Testis (tissue), 3 donors: ENCODE measurements around the gene PSMD6. TPM values are rescaled to one million over a fixed set of nuclear protein-coding genes. Genes with fewer than 3 reads are reported as not detected.

Experiments used
- DNase-seq: peaks from one replicate; pipeline ENCODE4 v3.0.0-alpha.2; 2019
- H3K27ac ChIP-seq, 2 donors: fragments of 200-600 bp; sonication (generic); one replicate each; pipeline ENCODE4 v1.5.1; 2019
- H3K27me3 ChIP-seq: fragments of 200-600 bp; sonication (generic); one replicate; pipeline ENCODE4 v1.5.1; 2019
- H3K36me3 ChIP-seq: fragments of 200-600 bp; sonication (generic); one replicate; pipeline ENCODE4 v1.5.1; 2017; ENCODE audit warnings: low read depth; ENCODE audit errors: missing control alignments
- H3K4me1 ChIP-seq: fragments of 200-600 bp; sonication (generic); one replicate; pipeline ENCODE4 v1.5.1; 2019
- H3K4me3 ChIP-seq, 2 donors: fragments of 200-600 bp; sonication (generic); one replicate each; pipeline ENCODE4 v1.5.1; 2017 to 2019
- H3K9me3 ChIP-seq: fragments of 200-600 bp; sonication (generic); one replicate; pipeline ENCODE4 v1.5.1; 2017
- POLR2A ChIP-seq: fragments of 450-650 bp; IDR thresholded peaks from one replicate; pipeline ENCODE4 v1.6.1; 2017; ENCODE audit warnings: antibody characterized with exemption, mild to moderate bottlenecking, moderate library complexity
- WGBS, 2 donors: methylation state at CpG; one replicate each; pipeline ENCODE4 v1.1.5; 2018; 5-methylcytosine and 5-hydroxymethylcytosine counted together
- intact Hi-C: fragments of 100-400 bp; cut with DNase I; formaldehyde crosslinking; loops from one replicate; pipeline ENCODE4 v1.15.1; 2023; ENCODE audit warnings: low total_unique reads
- polyA plus RNA-seq: library from polyadenylated mRNA; stranded (reverse); fragments of 350-450 nt; fragmentation: Illumina TruSeq; extraction: RNeasy Lipid Tissue Mini Kit (QIAGEN cat#74804); gene quantifications from one replicate; pipeline ENCODE4 v1.2.3, GENCODE V29; 2014; ENCODE audit warnings: low read depth, low replicate concordance; ENCODE audit not compliant: insufficient read depth
- small RNA-seq, 2 donors: library from RNA; depleted of rRNA; stranded (forward); fragments of <200 nt; gene quantifications; one replicate each; pipeline ENCODE3, GENCODE V24; 2016
- total RNA-seq, 2 donors: library from RNA; depleted of rRNA; stranded (reverse); fragments of >200 nt; gene quantifications; one replicate each; pipeline ENCODE4 v1.2.3, GENCODE V29; 2016
- TF ChIP-seq, protein P1 (sequence below), 3 experiments: fragments of 450-650 bp in 2 of 3; fragments of 200-600 bp in 1 of 3; sonication (generic) in 1 of 3; IDR thresholded peaks; one replicate each; pipeline ENCODE4 v1.5.1; 2016 to 2019; ENCODE audit warnings: antibody characterized with exemption in 3 of 3, mild to moderate bottlenecking in 2 of 3, moderate library complexity in 1 of 3

The PSMD6 gene
- total and polyA plus RNA-seq, 3 donors from 2014 or later, result 105 to 249 (median 128) TPM

DNA sequence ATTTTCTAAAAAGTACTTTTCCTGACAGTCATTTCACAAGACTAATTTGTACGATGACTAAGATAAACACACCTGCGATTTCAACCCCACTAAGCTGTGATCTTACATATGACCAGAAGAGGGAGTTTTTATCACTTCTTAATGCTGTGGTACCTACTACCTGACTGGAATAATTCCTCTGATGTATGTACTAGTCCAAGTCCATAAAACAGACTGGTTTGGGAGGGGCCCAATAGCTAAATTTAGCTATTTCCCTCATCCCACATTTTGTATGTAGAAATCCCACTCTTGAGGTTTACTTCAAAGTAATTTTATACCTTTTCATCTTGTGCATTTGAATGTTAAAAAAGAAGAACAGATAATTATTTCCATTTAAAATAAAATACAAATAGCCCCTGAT, 61.4 kb downstream of the PSMD6 start:
- H3K36me3 ChIP-seq, result no peaks in the 10 kb centered on the region
- H3K4me3 ChIP-seq, result no peak overlapping the region
- no peak overlapping the region for H3K27ac ChIP-seq
- intact Hi-C loops, result no loop called here
- DNase-seq, result no peak
- no peaks in the 10 kb centered on the region for H3K27me3 ChIP-seq
- WGBS, 2 donors, result 62% methylated on average over 2 of the region's 2 CpGs
- H3K9me3 ChIP-seq, result no peaks in the 10 kb centered on the region
- no peaks in the 10 kb centered on the region for H3K4me1 ChIP-seq
- TF ChIP-seq, protein P1, sequence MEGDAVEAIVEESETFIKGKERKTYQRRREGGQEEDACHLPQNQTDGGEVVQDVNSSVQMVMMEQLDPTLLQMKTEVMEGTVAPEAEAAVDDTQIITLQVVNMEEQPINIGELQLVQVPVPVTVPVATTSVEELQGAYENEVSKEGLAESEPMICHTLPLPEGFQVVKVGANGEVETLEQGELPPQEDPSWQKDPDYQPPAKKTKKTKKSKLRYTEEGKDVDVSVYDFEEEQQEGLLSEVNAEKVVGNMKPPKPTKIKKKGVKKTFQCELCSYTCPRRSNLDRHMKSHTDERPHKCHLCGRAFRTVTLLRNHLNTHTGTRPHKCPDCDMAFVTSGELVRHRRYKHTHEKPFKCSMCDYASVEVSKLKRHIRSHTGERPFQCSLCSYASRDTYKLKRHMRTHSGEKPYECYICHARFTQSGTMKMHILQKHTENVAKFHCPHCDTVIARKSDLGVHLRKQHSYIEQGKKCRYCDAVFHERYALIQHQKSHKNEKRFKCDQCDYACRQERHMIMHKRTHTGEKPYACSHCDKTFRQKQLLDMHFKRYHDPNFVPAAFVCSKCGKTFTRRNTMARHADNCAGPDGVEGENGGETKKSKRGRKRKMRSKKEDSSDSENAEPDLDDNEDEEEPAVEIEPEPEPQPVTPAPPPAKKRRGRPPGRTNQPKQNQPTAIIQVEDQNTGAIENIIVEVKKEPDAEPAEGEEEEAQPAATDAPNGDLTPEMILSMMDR (IDR thresholded peaks at IDR 0.05), result peak in 2 of 3 experiments; percentile 29 to 55
- TF ChIP-seq POLR2A, result no peak

Small RNA genes within 50 kb of the gene (small RNA-seq; reads per million reads assigned to genes)
- gene RF00012, result 0 reads per million in 2 donors

Other genes starting within 250 kb of the PSMD6 start
- gene C3orf49, start 204.2 kb downstream of the PSMD6 start, total RNA-seq, result under 1 TPM; 0.63 to 0.93 TPM
- 0.66 TPM for gene C3orf49, start 204.2 kb downstream of the PSMD6 start, polyA plus RNA-seq
- gene THOC7, start 159.7 kb downstream of the PSMD6 start, total RNA-seq, result 10 to 100 TPM; 22.5 to 42.9 TPM
- gene THOC7, start 159.7 kb downstream of the PSMD6 start, polyA plus RNA-seq, result 85.5 TPM
- 10 to 100 TPM; 46.0 to 47.6 TPM for gene ATXN7, start 159.6 kb downstream of the PSMD6 start, total RNA-seq
- 30.9 TPM for gene ATXN7, start 159.6 kb downstream of the PSMD6 start, polyA plus RNA-seq
- not detected for gene SCAANT1, start 111.1 kb downstream of the PSMD6 start, total RNA-seq
- 4.4 TPM for gene SCAANT1, start 111.1 kb downstream of the PSMD6 start, polyA plus RNA-seq
- 10 to 100 TPM in 1 of 2 donors, 1 to 10 TPM in 1; 9.1 to 10.1 TPM for gene PRICKLE2, start 202.0 kb upstream of the PSMD6 start, total RNA-seq
- gene PRICKLE2, start 202.0 kb upstream of the PSMD6 start, polyA plus RNA-seq, result 5.5 TPM